Left ventricle myocardium superior (tissue), 1 donor: ENCODE results near the gene PADI1. TPM values are rescaled to one million over a fixed set of nuclear protein-coding genes. Genes with fewer than 3 reads are reported as not detected.

ENCODE experiments used
- ATAC-seq: fragments of 200-7000 bp; cut with Tn5 transposase; one replicate; pipeline ENCODE4 v1.9.1; 2020; ENCODE audit warnings: mild to moderate bottlenecking, moderate library complexity
- DNase-seq: peaks from one replicate; pipeline ENCODE4 v3.0.0-alpha.2; 2020
- intact Hi-C: fragments of 100-400 bp; cut with micrococcal nuclease; formaldehyde crosslinking; loops from one replicate; pipeline ENCODE4 v1.11.0; 2022
- microRNA-seq: library from miRNA; unstranded; fragments of <30 nt; microRNA quantifications from one replicate; pipeline ENCODE4 v1.2.0, GENCODE V29; 2020; ENCODE audit warnings: borderline number of aligned reads
- total RNA-seq: library from RNA; stranded (reverse); fragmentation: NEBNext Ultra II Directional; extraction: Animal tissue kit (Norgen Biotek cat#: 25700); gene quantifications from one replicate; pipeline ENCODE4 v1.2.1, GENCODE V29; 2021
- donor health status: DM: no; HTN: yes; CAD: no; lungs with severe emphysema.

The PADI1 gene
- total RNA-seq, 1 donor from 2014 or later: not detected

DNA sequence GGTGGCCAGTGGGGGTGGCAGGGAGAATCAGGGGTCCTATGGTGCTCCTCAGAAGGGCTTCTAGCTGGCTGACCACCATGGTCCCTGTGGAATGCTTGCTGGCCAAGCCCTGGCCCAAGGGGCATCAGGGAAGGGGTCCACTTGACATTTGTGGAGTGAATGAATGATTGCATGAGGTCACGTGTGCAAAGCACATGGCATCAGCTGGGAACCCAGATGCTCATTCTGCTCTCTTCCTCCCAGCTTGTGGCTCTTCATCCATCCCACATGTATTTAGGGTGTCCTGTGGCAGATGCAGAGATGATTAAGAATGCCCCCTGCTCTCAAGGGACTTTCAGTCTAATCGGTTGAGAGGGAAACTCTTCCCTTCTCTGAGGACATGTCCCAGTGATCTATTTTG is 76.0 kb downstream of the PADI1 start:
- intact Hi-C loops: no loop called here
- ATAC-seq (no peak), DNase-seq (no peak)

- ATAC-seq (no peak), DNase-seq (no peak)
- intact Hi-C loops: no loop called here
Measured at GRCh38 chr1:17281775-17282181, 76.8 kb downstream of the PADI1 start.

DNA sequence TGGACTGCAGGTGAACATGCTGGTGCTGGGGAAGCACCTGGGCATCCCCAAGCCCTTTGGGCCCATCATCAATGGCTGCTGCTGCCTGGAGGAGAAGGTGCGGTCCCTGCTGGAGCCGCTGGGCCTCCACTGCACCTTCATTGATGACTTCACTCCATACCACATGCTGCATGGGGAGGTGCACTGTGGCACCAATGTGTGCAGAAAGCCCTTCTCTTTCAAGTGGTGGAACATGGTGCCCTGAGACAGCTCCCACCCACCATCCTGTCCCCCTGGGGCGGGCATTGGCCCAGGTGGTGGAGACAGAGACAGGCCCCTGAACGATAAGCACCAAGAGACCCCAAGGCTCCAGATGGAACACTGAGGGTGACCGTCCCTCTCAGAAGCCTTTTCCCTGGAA is 77.9 kb downstream of the PADI1 start:
- no peak for DNase-seq
- no peak for ATAC-seq
- intact Hi-C loops: no loop called here

DNA sequence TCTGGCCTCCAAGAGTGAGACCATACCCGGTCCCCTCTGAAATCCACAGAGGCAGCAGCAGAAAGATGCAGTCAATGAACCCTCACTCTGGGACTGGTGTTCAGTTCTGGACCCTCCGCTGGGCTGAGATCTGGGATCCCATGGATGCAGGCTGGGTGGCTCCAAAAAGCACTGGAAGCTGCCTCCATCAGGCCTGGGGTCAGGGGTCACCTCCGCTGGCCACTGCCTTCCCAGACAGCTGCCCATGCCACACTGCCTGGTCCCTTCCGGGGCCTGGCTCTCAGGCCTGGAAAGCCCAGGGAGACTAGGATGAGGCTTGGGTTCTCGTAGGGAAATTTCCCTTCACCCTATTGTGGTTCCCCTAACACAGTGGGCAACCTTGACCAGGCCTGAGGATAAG is 81.7 kb downstream of the PADI1 start:
- DNase-seq (no peak), ATAC-seq (no peak)
- intact Hi-C loops: no loop called here

- DNase-seq (no peak), ATAC-seq (no peak)
- intact Hi-C loops: no loop called here
Measured at GRCh38 chr1:17287130-17287776, 82.3 kb downstream of the PADI1 start.

GRCh38 chr1:17289721-17290120 is 84.8 kb downstream of the PADI1 start:
- ATAC-seq (no peak), DNase-seq (no peak)
- intact Hi-C loops: no loop called here

- ATAC-seq: no peak
- intact Hi-C loops: no loop called here
Measured at GRCh38 chr1:17290553-17290952, 85.6 kb downstream of the PADI1 start.

DNA sequence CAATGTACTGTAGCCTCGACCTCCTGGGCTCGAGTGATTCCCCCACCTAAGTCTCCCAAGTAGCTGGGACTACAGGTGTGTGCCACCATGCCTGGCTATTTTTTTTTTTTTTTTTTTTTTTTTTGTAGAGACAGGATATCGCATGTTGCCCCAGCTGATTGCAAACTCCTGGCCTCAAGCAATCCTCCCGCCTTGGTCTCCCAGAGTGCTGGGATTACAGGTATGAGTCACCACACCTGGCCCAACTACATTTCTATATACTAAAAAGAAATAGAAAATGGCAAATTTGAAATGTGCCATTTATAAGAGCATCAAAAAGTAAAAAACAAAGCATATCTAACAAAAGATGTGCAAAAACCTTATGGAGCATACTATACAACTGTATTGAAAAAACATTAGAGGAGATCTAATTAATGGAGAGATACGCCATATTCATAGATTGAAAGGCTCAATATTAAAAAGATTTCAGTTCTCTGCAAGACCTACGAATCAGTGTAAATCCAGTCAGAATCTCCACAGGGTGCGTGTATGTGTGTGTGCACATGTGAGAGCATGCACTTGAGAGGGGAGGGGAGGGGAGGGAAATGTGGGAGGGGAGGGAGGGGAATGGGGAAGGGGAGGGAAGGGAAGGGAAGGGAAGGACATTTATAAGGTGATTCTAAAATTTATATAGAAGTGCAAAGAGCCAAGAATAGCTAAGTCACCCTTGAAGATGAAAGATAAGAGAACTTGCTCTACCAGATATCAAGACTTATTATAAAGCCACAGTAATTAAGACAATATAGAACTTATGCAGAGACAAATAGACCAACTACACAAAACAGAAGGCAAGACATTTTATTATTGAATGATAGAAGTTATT is 87.6 kb downstream of the PADI1 start:
- intact Hi-C loops: no loop called here
- DNase-seq (no peak), ATAC-seq (no peak)

More at GRCh38 chr1:17290553-17290952, 85.6 kb downstream of the PADI1 start:
- no peak for DNase-seq

DNA sequence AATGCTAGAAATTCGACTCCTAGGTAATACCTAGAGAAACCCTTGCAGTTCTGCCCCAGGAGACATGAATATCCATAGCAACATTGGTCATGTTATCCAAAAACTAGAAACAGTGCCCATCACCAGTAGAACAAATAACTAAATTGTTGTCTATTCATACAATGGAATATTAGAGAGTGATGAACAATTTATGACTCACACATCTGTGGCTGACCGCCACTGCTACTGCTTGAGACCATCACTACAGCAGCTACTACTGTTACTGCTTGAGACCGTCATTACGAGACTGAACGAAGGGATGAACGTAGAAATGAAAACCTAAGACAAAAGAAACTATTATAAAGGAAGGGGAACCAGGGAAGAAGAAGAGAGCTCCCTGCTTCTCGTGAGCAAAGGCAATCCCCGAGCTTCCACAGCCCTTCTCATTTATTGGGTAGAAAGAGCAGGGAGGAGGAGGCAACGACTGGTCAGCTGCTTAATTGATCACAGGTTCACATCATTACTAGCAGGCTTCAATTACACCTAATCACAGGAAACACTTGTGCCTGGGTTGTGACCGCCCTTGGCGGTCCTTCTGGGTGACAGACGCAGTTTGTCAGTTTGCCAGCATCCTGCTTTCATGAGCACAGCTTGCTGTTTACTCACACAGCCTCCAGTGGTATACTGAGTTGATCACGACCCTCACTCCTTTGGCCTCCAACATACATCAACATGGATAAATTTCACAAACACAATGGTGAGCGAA is 88.9 kb downstream of the PADI1 start:
- ATAC-seq: no peak
- intact Hi-C loops: no loop called here
- DNase-seq: no peak

- ATAC-seq (no peak), DNase-seq (no peak)
- intact Hi-C loops: no loop called here
Measured at GRCh38 chr1:17295292-17295691, 90.4 kb downstream of the PADI1 start.

Small RNA genes within 50 kb of the gene (microRNA-seq; reads per million reads assigned to microRNA genes)
- not detected for gene MIR3972

Other genes starting within 250 kb of the PADI1 start
- 4.2 TPM for gene MFAP2, start 224.5 kb upstream of the PADI1 start, total RNA-seq
- gene ATP13A2, start 193.2 kb upstream of the PADI1 start, total RNA-seq: 17.8 TPM
- 438 TPM for gene SDHB, start 151.1 kb upstream of the PADI1 start, total RNA-seq
- 1.1 TPM for gene PADI2, start 85.7 kb upstream of the PADI1 start, total RNA-seq
- gene PADI3, start 44.0 kb downstream of the PADI1 start, total RNA-seq: not detected
- 0.67 TPM for gene PADI4, start 103.1 kb downstream of the PADI1 start, total RNA-seq
- not detected for gene PADI6, start 167.1 kb downstream of the PADI1 start, total RNA-seq
- 11.6 TPM for gene RCC2, start 234.5 kb downstream of the PADI1 start, total RNA-seq